NCI-H748 (cell line): ENCODE measurements around the gene CAPN2.

Experiments
- DNase-seq: peaks from one replicate; lab custom pipeline; 2025; ENCODE audit not compliant: unreplicated experiment; lab: John Stamatoyannopoulos, UW

Gene CAPN2

GRCh38 chr1:223702735-223703667 lies 9.3 kb upstream of the CAPN2 start:
- no peak for DNase-seq

GRCh38 chr1:223703668-223704013 lies 8.7 kb upstream of the CAPN2 start:
- DNase-seq = no peak

- DNase-seq = no peak
Observed at GRCh38 chr1:223704921-223705878, 7.1 kb upstream of the CAPN2 start.

- DNase-seq = peak; percentile 33
Observed at GRCh38 chr1:223706077-223706973, 6.0 kb upstream of the CAPN2 start.

- DNase-seq = peak; percentile 44
Observed at GRCh38 chr1:223707256-223708000, 4.9 kb upstream of the CAPN2 start.

GRCh38 chr1:223708001-223708359 lies 4.4 kb upstream of the CAPN2 start:
- peak; percentile 48 for DNase-seq

GRCh38 chr1:223708651-223709268 lies 3.6 kb upstream of the CAPN2 start:
- DNase-seq = no peak

- DNase-seq = no peak
Observed at GRCh38 chr1:223709598-223709997, 2.7 kb upstream of the CAPN2 start.

GRCh38 chr1:223710179-223711133 lies 1.9 kb upstream of the CAPN2 start:
- DNase-seq = no peak

- DNase-seq = no peak
Observed at GRCh38 chr1:223711173-223711572, 1.2 kb upstream of the CAPN2 start.

- no peak for DNase-seq
Observed at GRCh38 chr1:223711747-223712193, 569 bp upstream of the CAPN2 start.

- peak; percentile 28 for DNase-seq
Observed at GRCh38 chr1:223712850-223713474, 623 bp downstream of the CAPN2 start.

GRCh38 chr1:223713546-223714420 lies 1.4 kb downstream of the CAPN2 start:
- DNase-seq = no peak

GRCh38 chr1:223714421-223714724 lies 2.0 kb downstream of the CAPN2 start:
- DNase-seq = no peak

GRCh38 chr1:223714849-223715603 lies 2.7 kb downstream of the CAPN2 start:
- DNase-seq = no peak

GRCh38 chr1:223715604-223716172 lies 3.3 kb downstream of the CAPN2 start:
- DNase-seq = no peak
